NCI-H526 (cell line): ENCODE results near the gene BAHCC1.

Experiments used
- DNase-seq, 2 experiments: peaks; one replicate each; lab custom pipeline; 2025; lab: John Stamatoyannopoulos, UW

The BAHCC1 gene

DNA sequence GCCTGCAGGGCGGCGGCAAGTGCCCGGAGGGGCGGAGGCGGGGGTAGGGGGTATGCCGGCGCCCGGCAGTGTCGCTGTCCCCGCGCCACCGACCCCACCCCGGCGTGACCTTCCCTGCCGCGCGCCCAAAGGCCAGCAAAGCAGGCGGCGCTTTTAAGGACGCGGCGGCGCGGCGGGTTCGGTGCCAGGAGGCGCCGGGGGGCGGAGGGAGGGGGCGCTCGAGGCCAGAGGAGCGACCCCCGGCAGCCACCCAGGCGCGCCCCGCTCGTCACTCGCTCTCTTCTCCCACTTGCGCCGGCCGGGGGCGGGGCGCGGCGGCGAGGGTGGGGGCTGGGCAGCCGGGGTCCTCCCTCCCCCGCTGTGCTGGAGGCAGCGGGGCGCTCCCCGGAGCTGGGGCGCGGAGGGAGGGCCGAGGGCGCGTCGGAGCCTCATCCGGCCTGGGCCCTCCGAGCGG, 8.6 kb upstream of the BAHCC1 start:
- DNase-seq, result peak in 1 of 2 experiments; percentile 66

GRCh38 chr17:81387100-81388090, 7.9 kb upstream of the BAHCC1 start:
- DNase-seq, result peak in 1 of 2 experiments; percentile 73

- peak in 1 of 2 experiments; percentile 66 for DNase-seq
Observed at GRCh38 chr17:81388091-81388611, 7.1 kb upstream of the BAHCC1 start.

GRCh38 chr17:81388612-81389367, 6.5 kb upstream of the BAHCC1 start:
- peak in 1 of 2 experiments; percentile 70 for DNase-seq

DNA sequence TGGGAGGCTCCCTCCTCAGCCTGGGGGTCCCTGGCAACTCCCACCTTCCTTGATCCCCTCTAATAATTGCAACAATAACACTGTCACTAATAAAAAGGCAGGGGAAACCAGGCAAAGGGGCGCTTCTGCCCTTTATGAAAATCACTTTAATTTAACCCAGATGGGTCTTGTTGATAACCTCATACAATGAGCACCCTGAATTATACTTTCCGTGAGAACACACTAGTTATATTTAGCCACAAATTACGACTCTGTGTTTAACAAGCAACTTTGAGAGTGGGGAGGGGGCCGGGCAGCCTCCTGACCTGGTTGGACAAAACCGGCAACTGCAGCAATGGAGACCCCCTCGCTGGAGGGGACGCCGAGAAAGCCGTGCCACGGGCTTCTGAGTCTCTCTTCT, 5.7 kb upstream of the BAHCC1 start:
- no peak for DNase-seq

DNA sequence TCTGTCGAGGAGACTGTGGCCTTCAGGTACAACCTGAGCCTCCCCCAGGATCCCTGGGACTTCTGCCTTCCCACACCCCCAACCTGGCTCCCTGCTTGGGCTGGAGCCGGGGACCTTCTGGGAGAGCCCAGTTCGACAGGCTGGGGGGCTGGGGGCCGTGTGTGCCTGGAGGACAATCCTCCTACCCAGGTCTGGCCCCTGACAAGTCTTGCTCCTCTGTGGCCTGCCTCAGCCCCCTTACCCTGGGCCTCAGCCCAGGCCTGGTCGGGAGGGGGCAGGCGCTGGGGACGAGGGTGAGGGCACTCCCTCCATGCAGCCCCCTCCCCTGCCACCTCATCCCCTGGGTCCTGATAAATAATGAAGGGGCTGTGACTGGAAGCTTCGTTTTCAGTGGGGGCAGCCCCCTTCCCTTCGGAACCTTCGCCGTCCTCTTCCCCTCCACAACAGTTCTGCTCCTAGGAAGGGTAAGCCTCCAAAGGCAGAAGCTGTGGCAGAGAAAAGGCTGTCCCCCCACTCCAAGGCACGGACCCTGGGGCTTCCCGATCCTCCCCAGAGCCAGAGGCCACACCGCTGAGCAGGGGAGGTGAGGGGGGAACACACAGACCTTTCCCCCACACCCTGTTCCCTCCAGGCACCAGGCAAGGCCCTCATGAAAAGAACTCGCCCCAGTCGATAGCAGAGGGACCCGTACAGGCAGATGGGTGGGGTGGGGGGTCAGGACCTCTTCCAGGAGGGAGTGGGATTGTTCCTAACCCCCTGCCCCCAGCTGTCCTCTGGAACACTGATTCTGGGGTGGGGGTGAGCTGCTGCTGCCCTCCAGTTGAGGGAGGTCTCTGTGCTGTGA, 5.0 kb upstream of the BAHCC1 start:
- DNase-seq, result no peak

- no peak for DNase-seq
Observed at GRCh38 chr17:81390873-81391255, 4.4 kb upstream of the BAHCC1 start.

DNA sequence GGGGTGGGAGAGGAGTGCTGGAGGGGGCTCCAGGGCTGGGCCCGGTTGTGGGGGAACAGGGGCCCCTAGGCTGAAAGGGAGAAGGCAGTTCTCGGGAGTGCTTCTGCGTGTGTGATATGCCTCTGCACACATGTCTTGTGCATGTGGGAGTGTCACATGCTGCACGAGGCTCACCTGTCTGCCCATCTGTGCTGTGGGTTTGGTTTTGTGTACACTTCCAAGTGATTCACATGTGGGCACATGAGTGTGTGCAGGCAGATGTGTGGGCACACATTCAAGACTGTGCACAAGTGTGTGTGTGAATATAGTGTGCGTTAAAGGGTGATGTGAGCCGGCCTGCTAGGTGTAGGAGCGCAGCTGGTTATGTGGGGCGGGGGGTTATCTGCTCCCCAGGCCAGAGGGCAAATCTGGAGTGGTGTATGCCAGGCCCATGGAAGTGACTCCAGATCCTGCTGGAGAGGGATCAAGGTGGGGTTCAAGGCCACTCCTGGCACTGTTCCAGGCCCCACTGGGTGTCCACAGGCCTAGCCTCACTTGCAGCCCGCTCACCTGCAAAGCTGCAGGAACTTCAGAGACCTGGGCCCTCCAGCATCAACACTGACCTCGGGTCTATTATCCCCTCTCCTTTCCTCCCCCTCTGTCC, 3.8 kb upstream of the BAHCC1 start:
- DNase-seq, result no peak

- peak in 1 of 2 experiments; percentile 52 for DNase-seq
Observed at GRCh38 chr17:81391936-81392908, 3.0 kb upstream of the BAHCC1 start.

- peak in 1 of 2 experiments; percentile 67 for DNase-seq
Observed at GRCh38 chr17:81392909-81393654, 2.2 kb upstream of the BAHCC1 start.

DNA sequence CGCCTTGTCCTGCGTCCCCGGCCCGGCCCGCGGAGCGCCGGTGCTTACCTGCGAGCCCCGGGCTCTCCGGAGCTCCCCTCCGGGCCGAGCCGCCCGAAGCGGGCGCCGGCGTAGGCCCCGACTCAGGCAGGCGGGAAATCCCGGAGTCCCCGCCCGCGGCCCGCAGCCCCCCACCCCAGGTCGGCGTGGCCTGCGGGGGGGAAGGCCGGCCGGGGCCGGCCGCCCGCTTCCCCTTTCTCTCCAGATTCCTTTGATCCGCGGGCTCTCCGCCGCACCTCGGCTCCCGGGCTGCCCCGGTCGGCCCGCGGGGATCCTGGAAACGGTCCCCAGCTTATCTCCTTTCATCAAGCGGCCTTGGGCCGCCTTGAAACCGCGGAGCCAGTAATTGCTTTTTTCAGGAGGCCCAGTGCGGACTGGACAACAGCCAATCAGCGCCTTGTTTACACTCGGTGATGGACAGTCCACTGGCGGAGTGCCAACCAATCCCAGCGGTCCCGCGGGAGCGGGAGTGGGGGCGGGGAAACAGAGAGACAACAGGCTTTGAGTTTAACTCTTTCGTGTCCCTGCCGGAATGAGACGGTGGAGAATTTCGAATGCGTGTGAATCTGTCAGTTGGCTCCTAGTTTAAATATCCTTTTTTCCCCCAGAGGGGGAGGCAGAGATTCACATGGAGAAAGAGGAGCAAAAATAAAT, 1.4 kb upstream of the BAHCC1 start:
- peak; percentile 99 to 100 for DNase-seq

- no peak for DNase-seq
Observed at GRCh38 chr17:81394377-81394920, 808 bp upstream of the BAHCC1 start.

GRCh38 chr17:81395600-81396277, 482 bp downstream of the BAHCC1 start:
- peak in 1 of 2 experiments; percentile 72 for DNase-seq

- DNase-seq, result peak in 1 of 2 experiments; percentile 80
Observed at GRCh38 chr17:81396278-81396721, 1.0 kb downstream of the BAHCC1 start.

DNA sequence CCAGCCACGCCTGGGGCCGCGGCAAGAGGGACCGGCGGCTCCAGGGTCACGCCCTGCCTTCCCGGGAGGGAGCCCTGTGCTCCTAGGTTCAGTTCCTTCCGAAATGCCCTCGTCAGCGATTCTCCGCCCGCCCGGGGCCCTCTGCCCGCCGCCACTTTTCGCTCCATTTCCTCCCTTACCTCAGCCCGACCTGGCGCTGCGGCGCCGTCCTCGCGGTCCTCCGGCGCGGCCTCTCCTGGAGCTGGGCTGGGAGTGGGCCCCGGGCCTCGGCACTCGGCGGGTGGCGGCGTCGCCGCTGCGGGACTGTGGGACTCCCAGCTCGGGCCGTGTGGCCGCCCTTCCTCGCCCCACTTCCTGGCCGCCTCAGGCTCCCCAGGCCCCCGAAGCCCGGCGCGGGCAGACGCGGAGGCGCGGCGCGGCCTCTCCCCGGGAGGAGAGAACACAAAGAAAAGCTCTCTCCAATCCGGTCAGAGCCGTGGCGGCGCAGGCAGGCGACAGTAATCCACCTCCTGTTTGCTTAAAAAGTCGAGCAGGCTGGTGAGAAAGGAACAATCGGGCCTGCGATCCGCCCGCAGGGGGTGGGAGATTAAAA, 1.6 kb downstream of the BAHCC1 start:
- DNase-seq, result peak; percentile 41 to 80

DNA sequence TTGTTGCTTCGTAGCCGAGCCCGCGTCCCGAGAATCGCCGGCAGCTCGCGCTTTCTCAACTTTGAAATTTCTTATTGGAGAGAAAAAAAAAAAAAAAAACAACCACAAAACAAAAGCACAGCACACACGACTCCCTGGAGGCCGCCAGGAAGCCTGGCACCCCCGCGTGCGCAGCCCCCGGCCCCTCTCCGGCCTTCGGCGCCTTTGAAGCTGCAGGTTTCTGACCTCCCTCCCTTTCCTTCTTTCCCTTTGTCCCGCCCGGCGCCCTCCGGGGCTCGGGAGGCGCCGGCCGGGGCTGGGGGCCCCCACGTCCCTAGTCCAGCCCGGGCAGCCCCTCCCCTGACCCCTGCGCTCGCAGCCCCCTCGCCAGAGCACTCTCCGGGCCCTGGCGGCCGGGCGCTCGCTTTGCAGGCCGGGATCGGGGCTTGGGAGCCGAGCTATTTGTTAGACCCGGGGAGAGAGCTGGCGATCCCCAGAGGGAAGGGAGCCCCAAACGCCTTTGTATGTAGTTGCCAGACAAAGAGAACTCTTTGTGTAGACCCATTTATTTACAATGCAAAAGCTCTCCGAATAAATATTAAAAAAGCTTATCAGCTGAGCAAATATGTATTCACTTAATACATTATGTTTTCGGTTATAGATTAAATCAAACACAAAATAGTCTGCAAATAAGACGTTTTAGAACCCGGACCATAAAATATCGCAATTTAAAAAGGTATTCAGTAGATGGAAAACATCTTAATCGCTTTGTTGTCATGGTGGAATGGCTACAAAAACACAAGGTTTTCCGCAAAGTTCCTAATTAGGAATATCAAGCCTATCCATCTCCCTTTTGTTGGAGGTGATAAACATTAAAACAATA, 2.3 kb downstream of the BAHCC1 start:
- DNase-seq, result peak; percentile 94
